Measurements from ENCODE around the gene IMPG2.

The IMPG2 gene

DNA sequence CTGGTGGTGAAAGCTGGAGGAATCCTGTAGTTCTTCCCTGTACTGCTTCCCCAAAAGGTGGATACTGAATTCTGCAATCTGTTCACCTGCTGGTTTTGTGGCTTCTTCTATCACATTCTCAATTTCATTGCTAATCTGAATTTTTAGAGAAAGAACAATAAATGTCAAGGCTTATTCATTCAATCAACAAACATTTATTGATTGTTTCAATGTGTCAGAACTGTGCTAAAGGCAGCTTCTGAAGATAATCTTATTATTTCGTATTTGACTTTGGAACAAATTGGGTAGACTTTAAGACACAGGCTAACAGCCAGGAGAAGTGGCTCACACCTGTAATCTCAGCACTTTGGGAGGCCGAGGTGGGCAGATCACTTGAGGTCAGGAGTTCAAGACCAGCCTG, 46.8 kb downstream of the IMPG2 start:
- DNase-seq (ENCODE audit: low read depth), result no peak

DNA sequence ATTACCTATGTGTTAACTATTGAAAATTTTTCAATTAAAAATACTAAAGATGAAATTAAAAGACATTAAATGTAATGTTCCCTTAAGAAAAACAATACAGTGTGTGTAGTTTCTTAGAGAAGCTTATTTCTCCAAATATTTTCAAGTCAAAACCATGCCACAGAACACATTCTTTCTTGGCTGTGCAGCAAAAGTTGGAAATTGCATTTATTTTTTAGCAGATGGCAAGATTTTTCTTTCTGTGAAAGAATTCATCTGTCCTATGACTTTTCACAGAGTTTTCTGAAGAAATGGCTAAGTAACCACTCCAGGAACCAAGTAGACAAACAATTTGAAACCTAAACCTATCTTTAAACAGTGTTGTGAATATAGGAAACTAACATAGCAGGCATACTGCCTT, 47.2 kb downstream of the IMPG2 start:
- no peak for DNase-seq (ENCODE audit: low read depth)

DNA sequence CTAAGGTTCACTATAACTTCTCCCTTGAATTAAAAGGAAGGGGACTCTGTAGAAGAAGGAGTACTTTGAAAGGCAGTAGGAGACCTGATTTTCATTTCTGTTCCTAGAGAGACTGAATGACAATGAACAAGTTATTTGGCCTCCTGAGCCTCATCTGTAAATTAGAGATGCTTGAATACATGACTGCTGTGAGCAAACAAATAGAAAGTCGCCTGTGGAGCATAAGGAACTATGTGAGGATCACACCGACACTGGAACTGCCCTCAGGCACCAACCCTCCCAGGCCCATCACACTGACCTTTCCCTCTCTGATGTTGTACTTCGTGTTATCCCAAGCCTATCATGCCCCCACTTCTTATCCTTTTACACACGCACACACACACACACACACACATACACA, 48.6 kb downstream of the IMPG2 start:
- no peak for DNase-seq (ENCODE audit: low read depth)

DNA sequence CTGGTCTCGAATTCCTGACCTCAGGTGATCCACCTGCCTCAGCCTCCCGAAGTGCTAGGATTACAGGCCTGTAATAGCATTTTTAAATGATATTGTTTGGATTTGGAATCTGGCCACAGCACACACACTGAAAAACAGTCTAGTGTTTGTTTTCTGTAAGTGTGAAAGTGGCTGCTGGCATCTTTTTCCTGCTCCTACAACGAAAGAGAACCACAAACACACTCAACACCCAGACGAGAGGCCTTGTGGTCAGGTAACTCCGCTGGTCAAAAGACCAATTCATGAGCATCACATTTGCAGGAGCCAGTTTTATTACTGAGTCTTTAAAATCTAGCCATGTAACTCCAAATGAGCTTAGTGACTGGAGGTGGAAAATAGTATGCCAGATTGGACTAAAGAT, 50.2 kb downstream of the IMPG2 start:
- no peak for DNase-seq (ENCODE audit: low read depth)

DNA sequence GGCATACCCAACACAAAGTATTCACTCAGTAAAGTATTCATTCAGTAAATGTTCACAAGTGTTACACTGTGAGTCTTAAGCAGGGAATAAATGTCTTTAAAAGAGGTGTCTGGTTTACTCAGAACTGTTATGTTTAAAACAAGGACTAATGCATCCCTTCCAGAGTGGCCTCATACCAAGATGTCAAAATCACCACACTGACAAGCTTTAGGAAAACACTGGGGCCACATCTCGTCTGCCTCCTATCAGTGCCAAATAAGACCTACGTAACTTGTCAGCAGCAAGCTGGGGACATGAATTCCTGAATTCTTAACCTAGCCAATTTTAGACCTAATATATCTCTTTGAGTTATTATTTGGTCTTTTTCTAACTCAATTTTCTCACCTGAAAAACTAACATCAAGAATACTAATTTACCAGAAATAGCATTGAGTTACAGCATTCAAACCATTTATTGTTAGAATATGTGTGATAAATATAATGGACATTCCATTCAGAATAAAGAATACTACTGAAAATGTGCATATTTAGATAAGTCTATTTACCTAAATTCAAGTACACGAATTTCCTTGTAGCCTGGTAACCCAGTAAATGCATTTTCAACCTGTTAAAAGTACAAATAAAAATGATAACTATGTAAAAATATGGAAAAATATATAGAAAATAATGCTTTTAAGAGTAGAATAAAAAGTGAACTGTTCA, 51.3 kb downstream of the IMPG2 start:
- no peak for DNase-seq (ENCODE audit: low read depth)

DNA sequence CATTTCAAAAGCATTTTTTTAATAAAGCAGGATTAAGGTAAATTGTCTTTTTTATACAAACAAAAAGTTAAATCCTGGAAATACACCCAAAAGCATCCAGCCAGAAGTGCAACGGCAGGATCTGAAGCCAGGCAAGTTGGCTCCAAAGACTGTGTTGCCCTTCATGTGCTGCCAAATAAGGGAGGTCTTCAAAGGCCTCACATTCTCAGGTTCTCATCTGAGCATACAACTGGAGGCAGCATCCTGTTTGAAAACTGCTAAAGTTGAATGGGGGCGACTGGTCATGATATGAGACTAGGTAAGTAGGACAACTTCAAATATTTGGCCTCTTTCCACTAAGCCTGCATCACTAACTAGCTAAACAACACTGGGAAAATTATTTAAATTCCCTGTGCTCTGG, 52.2 kb downstream of the IMPG2 start:
- no peak for DNase-seq (ENCODE audit: low read depth)

DNA sequence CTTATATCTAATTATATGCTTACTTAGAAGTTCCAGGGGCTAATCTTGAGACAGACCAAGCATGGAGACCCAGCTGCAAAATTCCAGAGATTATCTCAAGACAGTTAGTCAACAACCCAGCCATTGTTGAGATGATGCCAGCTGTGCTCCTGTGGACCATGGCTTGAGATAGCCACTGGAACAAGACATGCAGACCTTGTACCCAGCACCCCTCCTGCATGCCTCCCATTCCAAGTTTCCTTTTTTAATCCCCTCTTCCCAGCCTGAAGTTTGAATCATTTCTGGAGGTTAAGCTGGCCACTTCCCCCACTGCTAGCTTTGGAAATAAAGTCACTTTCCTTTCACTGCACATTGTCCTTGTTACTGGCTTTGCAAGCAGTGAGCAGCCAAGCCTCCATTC, 53.8 kb downstream of the IMPG2 start:
- no peak for DNase-seq (ENCODE audit: low read depth)

DNA sequence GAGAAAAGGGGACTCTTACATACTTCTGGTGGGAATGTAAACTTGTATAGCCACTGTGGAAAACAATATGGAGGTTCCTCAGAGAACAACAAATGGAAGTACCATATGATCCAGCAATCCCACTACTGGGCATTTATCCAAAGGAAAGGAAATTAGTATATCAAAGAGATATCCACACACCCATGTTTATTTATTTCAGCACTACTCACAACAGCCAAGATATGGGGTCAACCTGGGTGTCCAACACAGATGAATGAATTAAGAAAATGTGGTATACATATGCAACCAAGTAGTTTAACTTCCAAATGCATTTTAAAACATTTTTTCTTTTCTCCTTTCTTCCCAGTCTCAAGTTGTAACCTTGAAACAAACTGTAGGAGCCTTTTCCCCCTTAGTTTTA, 54.3 kb downstream of the IMPG2 start:
- DNase-seq (ENCODE audit: low read depth), result no peak

DNA sequence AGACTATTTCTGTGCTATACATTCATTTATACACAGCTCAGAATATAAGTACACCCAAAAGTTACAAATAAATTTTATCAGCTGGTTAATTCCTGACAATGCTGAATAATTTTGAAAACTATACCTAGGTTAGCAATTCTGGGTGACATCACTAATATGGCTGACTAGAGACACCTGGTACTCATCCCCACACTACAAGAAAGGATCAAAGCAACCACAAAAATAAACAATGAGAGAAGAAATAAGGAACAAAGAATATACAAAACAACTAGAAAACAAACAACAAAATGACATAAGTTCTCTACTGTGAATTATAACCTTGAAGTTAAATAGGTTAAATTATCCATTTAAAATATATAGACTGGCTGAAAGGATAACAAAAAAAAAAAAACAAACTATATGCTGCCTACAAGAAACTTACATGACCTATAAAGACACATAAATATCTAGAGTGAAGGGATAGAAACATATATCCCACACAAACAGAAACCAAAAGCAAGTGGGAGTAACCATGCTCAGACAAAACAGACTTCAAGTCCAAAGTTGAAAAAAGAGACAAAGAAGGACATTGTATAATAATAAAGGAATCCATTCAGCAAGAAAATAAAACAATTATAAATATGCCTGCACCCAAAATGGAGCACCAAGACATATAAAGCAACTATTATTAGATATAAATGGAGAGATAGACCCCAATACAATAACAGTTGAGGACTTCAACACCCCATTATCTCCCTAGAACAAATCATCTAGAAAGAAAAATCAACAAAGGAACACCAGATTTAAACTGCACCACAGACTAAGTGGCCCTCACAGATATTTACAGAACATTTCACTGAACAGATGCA, 57.8 kb downstream of the IMPG2 start:
- no peak for DNase-seq (ENCODE audit: low read depth)

DNA sequence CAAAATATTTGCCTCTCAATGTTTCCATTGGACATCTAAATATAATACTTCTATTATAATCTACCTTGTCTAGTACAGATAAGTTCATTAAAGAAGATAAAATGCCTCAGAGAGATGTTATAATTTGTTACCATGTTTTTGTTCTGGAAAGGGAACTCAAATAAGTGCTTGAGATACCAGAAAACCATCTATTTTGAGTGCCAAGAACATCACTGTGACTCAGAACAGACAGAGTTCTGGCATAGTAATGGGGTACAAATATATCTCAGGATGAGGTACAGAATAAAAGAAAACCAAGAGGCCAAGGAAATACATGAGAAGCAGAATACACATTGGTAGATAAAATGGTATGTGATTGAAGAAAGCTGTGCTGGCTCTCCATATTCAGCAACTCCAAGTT, 58.9 kb downstream of the IMPG2 start:
- DNase-seq (ENCODE audit: low read depth), result no peak

DNA sequence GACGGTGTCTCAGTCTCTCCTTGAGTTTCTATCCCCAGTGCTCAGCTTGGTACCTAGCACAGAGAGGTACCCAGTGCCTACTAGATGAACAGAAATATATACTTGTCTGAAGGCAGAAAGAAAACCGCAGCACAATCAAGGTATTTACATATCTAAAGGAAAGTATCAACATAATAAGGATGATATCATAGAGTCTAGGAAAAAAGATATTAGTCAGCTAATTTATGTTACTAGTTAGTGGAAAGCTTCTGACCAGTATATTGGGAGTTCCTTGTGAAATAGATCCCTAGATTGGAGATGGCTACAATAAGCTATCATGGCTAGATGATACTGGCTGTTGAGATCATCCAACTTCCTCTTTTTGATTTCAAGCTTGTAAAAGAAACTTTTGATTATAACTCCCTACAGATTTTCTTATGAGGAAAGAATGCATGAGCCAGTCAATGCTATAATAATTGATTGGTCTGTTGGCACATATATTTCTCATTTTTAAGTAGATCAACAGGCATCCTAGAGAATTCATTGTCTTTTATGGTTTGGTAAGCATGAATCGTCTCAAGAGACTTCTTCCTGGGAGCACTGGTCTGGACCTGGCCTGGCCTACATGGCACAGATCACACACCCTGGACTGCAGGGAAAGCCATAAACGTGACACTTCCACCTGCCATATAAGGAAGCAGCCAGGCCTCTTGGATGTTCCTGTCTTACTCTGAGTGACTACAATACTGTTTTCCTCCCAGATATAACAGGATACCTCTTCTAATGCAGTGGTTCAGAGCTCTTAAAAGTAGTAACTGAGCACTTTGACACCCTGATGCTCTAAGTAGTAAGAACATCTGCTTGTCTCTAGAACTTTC, 60.7 kb downstream of the IMPG2 start:
- DNase-seq (ENCODE audit: low read depth), result no peak

DNA sequence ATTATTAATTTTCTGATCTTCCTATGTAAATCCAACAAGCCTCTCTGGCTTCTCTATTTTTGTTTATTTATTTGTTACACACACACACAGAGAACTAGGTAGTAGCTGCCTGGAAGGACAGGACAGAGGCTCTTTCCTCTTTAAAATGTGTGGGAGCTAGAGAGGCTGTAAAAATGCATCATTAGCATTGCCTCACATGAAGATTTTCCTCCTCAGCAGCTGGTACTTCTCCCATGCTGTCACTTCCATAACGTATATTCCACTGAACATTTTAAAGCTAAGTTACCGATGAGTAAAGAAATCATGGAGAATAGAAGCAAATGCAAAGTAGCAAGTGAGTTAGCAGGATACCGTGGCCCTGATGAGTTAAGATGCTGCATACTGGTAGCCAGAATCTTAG, 63.9 kb downstream of the IMPG2 start:
- no peak for DNase-seq (ENCODE audit: low read depth)

DNA sequence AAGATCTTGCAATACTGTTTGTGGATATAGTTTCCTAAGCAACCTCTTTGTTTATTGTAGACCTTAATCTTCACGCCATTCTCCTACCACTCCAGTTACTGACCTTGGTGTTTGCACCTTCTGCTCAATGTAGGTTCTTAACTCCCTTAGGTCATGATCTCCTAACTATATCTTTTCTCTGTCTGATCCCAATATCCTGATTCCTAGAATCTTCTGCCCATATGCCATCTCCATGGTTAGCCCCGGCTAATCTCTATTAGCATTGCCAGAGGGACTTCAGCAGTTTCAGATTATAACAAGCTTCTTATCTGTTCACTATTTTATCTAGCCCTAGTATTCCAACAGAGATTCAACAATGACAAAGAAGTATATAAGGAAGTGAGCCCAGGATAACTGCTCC, 64.9 kb downstream of the IMPG2 start:
- no peak for DNase-seq (ENCODE audit: low read depth)

DNA sequence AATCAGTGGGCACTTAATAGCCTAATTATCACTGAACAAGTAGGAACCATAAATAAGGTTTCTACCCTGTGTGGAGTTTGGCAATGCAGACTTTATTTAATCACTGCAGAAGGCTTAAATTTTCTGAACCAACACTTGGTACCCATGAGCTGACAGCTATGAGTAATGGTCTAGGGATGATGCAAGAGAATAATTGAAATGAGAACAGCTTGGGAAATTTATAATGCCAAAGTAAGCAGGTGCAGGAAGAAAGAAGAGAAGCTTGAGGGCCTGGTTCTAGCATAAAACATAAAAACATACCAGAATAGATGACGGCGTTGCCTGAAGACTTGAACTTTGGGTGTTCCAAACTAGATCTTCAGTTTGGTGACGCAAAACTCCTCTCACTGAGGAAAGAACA, 67.0 kb downstream of the IMPG2 start:
- DNase-seq (ENCODE audit: low read depth), result no peak

DNA sequence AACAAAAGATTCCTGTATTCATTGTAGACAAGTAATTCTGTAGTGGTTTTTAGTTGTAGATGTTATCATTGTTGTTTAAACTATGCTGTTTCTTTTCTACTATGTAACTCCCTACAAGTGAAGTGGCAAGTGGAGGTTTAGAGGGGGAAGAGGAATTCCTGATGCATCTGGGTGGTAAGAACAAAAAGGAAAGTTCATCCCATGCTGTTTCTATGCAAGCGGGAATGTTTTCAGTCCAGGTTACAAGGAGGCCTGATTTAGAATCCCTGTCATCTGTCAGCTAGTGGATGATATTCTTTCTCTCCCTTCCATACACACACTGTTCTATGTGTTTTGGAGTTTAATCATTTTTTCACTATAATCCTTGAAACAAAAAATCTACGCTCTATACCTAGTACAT, 67.4 kb downstream of the IMPG2 start:
- no peak for DNase-seq (ENCODE audit: low read depth)

DNA sequence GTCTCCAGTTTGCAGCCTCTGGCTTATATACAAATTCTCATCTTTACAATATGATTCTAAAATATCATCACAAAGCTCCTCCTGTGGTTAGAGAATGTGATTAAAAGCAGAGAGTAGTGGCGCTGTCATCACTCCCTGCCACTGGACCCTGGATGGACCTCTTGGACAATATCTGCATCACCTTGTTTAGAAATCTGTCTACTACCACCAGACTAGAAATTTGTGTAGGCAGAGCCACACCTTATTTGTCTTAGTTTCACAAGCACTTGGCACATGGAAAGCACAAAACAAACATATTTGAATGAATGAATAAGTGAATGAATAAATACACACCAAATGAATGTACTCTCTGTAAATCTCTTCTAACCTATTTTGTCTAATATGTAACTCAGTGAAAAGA, 68.1 kb downstream of the IMPG2 start:
- no peak for DNase-seq (ENCODE audit: low read depth)

DNA sequence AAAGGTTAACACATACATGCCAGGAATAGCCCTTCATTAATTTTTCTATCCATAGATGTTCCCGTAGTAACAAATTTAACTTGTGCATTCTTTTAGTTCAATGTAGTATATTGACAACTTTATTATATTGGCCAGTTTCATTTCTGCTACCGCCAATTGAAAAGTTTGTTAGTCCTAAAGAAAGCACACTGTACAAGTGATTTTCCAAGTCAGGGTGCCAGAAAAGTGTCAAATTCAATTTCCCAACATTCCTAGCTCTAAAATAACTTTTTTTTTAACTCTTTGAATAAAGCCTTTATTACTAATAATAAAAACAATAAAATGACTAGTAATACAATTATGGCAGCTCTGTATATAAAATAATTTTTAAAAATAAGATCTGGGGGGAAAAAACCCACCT, 68.9 kb downstream of the IMPG2 start:
- DNase-seq (ENCODE audit: low read depth), result no peak

DNA sequence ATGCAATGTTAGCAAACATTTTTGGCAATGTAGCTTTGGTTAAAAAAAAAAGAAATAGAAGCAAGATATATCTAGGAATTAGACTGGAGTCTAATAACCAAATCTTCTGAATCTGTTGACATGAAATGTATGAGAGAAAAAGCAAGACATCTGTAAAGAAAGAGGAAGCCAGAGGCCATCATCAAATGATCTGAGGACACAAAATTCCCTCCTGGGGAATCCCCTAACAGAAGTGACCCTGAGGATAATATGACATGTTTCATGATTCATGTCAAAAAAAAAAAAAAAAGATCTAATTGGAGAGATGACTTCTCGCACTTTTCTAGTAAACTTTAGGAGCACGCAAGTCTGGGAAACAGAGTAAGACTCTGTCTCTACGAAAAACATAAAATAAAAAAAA, 70.9 kb downstream of the IMPG2 start:
- no peak for DNase-seq (ENCODE audit: low read depth)

DNA sequence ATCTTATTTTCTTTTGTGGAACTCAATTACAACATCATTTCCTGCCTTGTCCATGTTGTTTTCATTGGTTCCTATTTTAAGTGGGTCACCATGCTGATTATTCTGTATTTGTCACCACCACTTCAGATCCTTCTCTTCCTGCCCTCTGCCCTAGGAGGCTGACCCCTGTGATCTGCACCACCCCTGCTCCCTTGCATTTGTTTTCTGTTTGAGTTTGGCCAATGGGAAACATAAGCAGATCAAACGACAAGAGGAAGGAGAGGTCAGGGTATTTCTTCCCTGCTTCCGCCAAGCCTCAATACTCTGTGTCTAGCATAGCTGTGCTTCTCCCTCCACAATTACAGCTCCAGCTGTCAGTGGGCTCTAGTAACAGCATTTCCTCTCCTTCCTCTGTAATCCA, 71.6 kb downstream of the IMPG2 start:
- DNase-seq (ENCODE audit: low read depth), result no peak

DNA sequence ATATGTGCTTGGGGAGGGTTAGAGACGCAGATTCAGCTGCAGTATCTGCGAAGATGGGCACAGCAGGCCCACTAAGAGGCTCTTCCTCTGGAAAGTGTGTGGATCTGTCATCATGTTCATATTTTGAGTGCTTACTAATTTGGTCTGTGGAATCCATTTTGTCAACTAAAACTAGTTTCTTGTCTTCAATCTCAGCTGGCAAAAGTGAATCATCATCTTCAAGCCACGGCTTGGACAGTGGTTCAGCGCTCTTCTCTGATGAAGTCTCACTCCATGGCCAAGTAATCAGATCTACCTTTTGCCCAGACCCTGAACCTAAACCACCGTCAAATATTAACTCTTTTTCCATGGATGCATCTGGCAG, 76.2 kb downstream of the IMPG2 start:
- DNase-seq (ENCODE audit: low read depth), result no peak

DNA sequence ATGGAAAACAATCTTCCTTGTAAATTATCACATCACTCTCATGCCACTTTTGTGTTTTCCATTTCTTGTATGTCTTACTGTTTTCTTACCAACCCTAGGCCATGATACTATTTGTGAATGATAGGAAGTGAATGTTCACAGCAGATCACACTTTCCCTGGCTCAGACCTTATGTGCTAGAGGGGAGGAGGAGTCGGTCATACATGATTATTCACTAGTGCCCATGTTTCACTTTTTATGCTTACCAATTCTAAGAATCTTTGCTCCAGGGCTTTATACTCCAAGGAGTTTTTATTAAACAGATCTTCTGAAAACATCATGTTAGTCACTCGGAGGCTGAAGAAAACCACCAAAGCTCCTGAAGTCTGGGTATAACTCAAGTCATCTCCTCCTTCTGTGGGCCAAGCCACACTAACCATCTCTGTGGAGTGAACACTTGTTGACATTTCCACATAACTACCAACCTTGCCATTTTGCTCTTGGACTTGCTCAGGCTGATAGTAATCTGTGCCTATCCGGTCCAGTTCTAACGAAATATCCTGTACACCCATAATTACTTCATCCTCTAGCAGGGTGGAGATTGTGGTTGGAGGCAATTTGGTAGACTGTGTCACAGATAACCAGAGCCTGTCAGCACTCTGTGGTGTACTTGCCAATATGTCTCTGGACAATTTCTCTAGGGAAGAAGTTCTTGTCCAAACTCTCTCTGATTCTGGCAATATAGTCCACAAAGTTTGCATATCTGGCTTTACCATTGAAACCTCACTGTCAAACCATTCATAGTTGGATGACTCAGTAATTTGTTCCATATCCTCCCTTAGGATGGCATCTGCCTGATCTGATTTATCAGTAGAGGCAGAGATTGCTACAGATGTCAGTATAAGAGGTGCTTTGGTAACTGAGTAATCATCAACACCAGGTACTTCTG, 76.8 kb downstream of the IMPG2 start:
- DNase-seq (ENCODE audit: low read depth), result no peak

Measured in activated T-helper 9 cell treated with anti-CD3 and anti-CD28 coated beads, Interleukin-2, amount 50 U/mL, for 16 hours (primary cell).